GM13977 (cell line): ENCODE data around the gene GABBR2.
"Not testable (repeated sequence)": the region's sequence is repeated elsewhere in the genome, so short reads cannot be mapped to it uniquely, and the experiment has no call there.

ENCODE experiments used
- DNase-seq: peaks from one replicate; pipeline ENCODE4 v3.0.0; 2012; ENCODE audit warnings: low spot score
- in situ Hi-C: fragments of 300-500 bp; cut with MboI; formaldehyde crosslinking; loops from one replicate; pipeline ENCODE4 v1.12.0; 2022; ENCODE audit warnings: low sequenced_read_pairs, low pct_unique_long_range_greater_than_20kb, mixed read lengths, inconsistent platforms; ENCODE audit not compliant: unreplicated experiment
- TF ChIP-seq, protein P1 (sequence below): IDR thresholded peaks from 2 replicates; pipeline ENCODE4 v1.5.1; 2012; ENCODE audit warnings: mild to moderate bottlenecking, control low read depth; ENCODE audit not compliant: insufficient read depth; ENCODE audit errors: extremely low read depth, missing control alignments

GABBR2 gene

DNA sequence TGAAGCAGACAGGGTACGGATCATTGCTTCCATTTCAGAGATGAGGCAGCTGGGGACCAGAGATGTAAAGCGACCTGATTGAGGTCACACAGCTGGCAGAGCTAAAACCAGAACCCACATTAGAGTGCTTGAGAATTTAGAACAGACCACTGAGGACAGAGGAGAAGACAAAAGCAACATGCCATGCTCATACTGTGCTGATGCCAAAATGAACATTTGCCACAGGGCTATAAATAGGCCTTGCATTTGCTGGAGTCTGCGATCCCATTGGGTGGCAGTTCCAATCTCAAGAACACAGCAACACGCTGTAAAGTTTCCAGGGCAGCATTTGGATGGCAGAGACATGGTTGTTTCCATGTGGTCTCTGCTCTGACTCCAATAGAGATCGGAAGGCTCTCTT is 230.9 kb downstream of the GABBR2 start:
- in situ Hi-C loops = no loop called here
- DNase-seq = no peak
- TF ChIP-seq, protein P1, sequence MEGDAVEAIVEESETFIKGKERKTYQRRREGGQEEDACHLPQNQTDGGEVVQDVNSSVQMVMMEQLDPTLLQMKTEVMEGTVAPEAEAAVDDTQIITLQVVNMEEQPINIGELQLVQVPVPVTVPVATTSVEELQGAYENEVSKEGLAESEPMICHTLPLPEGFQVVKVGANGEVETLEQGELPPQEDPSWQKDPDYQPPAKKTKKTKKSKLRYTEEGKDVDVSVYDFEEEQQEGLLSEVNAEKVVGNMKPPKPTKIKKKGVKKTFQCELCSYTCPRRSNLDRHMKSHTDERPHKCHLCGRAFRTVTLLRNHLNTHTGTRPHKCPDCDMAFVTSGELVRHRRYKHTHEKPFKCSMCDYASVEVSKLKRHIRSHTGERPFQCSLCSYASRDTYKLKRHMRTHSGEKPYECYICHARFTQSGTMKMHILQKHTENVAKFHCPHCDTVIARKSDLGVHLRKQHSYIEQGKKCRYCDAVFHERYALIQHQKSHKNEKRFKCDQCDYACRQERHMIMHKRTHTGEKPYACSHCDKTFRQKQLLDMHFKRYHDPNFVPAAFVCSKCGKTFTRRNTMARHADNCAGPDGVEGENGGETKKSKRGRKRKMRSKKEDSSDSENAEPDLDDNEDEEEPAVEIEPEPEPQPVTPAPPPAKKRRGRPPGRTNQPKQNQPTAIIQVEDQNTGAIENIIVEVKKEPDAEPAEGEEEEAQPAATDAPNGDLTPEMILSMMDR = no peak

DNA sequence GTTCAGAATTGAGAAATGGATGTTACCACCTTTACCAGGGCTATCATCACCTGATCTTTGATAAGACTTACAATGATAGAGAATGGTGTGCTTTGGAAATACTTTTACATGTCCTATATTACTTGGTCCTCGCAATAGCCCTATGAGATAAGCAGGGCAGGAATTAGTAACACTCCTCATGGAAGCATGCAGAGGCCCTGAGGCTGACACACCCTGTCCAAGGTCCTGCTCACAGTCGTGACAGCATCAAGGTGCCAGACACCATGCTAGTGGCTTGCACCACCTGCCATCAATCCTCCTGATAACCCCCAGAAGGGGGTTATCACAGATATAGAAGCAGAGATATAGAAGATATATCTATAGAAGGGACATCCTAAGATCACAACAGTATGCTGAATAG is 236.5 kb downstream of the GABBR2 start:
- in situ Hi-C loops = no loop called here

DNA sequence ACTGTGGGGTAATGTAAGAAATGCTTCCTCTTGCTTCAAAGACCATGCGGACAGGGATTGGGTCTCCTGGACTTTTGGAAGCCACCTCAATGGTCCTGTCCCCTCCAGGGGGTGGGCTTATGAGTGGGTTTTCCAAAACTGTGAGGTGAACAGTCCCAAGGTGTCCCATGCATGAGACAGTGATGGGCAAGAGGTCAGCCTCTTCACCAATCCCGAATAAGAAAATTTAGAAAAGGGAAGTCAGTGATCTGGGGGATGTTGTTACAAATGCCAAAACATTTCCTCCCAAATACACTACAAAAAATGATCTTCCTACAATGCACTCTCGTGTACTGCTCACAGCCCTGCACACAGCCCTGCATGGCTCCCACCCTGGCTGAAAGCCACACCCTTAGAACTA is 237.6 kb downstream of the GABBR2 start:
- no peak for DNase-seq
- TF ChIP-seq, protein P1 = no peak
- in situ Hi-C loops = no loop called here

More for the DNA sequence above, 236.5 kb downstream of the GABBR2 start:
- TF ChIP-seq, protein P1 = no peak
- DNase-seq = no peak

DNA sequence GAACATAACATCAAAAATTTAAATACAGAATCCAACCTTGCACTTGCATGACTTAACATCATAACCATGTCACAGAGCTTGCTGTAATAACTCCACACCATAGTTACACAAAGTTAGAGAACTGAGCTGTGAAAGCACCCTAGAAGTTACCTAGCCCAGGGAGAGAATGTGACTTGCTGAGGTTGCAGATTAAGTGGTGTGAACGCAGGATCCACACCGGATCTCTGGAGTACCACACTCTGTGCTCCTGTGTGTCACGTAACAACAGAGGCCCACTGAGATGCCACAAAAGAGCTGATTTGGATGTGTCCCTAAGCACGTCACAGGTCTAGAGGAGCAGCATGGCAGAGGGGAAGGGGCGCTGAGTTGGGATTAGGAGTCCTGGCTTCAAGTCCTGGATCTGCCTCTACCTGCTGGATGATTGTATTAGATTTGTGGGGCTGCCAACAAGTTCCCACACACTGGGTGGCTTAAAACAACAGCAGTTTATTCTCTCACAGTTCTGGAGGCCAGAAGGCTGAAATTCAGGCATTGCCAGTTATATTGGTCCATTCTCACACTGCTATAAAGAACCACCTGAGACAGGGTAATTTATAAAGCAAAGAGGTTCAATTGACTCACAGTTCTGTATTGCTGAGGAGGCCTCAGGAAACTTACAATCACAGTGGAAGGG is 240.0 kb downstream of the GABBR2 start:
- no peak for DNase-seq
- in situ Hi-C loops = no loop called here
- TF ChIP-seq, protein P1 = no peak

DNA sequence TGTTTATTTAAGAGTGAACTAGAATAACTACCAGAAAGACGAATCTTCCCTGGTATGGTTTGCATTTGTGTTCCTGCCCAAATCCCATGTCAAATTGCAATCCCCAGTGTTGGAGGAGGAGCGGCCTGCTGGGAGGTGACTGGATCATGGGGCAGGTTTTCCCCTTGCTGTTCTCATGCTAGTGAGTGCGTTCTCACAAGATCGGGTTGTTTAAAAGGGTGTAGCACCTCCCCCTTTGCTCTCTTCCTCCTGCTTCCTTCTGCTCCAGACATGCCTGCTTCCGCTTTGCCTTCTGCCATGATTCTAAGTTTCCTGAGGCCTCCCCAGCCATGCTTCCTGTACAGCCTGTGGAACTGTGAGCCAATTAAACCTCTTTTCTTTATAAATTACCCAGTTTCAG is 242.9 kb downstream of the GABBR2 start:
- TF ChIP-seq, protein P1 = no peak
- in situ Hi-C loops = no loop called here
- no peak for DNase-seq

DNA sequence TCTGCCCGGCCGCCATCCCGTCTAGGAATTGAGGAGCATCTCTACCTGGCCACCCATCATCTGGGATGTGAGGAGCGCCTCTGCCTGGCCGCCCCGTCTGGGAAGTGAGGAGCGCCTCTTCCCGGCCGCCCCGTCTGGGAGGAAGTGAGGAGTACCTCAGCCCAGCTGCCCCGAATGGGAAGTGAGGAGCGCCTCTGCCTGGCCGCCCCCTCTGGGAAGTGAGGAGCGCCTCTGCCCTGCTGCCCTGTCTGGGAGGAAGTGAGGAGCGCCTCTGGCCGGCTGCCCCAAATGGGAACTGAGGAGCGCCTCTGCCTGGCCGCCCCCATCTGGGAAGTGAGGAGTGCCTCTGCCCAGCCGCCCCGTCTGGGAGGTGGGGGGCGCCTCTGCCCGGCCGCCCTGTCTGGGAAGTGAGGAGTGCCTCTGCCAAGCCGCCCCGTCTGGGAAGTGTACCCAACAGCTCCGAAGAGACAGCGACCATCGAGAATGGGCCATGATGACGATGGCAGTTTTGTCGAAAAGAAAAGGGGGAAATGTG is 244.5 kb downstream of the GABBR2 start:
- in situ Hi-C loops, DNase-seq: not testable (repeated sequence)

DNA sequence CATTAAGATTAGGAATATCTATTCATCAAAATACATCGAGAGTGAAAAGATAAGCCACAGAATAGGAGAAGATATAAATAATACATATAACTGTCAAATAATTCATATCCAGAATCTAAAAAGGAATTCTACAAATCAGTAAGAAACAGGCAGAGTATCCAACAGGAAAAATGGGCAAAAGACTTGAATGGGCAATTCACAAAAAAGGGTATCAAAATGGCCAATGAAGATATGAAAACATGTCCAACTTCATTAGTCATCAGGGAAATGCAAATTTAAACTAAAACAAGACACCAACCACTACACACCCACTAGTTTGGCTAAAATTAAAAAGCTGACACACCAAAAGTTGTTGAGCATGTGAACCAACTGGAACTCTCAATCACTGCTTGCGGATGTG is 246.4 kb downstream of the GABBR2 start:
- TF ChIP-seq, protein P1 = no peak
- in situ Hi-C loops = no loop called here
- DNase-seq = no peak
